ENCODE measurements around the gene PXDN.

DNA sequence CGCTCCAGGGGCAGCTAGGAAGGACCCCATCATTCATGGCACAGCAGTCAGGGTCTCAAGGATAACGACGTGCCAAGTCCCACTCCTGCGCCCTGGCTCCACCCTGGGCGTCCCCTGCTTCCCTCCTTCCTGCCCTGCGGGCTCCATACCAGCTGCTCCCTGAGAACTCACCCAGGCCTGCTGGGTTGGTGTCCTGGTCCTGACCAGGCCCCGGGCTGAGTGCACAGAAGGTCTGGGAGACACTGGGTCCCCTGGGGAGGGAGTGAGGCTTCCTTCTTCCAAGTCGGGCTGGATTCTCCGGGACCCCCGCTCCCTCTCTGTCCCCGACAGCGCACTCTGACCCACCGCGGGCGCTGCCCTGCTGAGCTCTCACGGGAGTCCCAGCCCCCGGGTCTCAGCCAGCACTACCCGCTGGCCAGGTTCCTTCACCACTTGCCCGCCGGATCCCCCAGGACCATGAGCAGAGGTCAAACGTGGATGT, 160.2 kb downstream of the PXDN start:
- TF ChIP-seq, protein P1, sequence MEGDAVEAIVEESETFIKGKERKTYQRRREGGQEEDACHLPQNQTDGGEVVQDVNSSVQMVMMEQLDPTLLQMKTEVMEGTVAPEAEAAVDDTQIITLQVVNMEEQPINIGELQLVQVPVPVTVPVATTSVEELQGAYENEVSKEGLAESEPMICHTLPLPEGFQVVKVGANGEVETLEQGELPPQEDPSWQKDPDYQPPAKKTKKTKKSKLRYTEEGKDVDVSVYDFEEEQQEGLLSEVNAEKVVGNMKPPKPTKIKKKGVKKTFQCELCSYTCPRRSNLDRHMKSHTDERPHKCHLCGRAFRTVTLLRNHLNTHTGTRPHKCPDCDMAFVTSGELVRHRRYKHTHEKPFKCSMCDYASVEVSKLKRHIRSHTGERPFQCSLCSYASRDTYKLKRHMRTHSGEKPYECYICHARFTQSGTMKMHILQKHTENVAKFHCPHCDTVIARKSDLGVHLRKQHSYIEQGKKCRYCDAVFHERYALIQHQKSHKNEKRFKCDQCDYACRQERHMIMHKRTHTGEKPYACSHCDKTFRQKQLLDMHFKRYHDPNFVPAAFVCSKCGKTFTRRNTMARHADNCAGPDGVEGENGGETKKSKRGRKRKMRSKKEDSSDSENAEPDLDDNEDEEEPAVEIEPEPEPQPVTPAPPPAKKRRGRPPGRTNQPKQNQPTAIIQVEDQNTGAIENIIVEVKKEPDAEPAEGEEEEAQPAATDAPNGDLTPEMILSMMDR (IDR thresholded peaks at IDR 0.05; ENCODE audit: low read depth, low read length) = no peak
- no peak for TF ChIP-seq POLR2A (IDR thresholded peaks at IDR 0.05; ENCODE audit: extremely low read depth, insufficient read length)
